Left colon (tissue), 2 donors: Measurements from ENCODE around the gene FHL3. TPM values are rescaled to one million over a fixed set of nuclear protein-coding genes. Genes with fewer than 3 reads are reported as not detected.
A peak's percentile ranks its signal among the peaks of the same experiment; 100 is the strongest.

ENCODE experiments used
- ATAC-seq: fragments of 200-7000 bp; cut with Tn5 transposase; one replicate; pipeline ENCODE4 v1.9.1; 2020; ENCODE audit warnings: mild to moderate bottlenecking, moderate library complexity
- DNase-seq, 2 donors: peaks; one replicate each; pipeline ENCODE4 v3.0.0-alpha.2; 2020
- intact Hi-C, 2 donors: fragments of 100-400 bp; cut with DNase I in 1 of 2; cut with micrococcal nuclease in 1 of 2; formaldehyde crosslinking; loops; one replicate each; pipeline versions ENCODE4 v1.11.2 to v1.14.0; 2022; cut with DNase I, micrococcal nuclease
- long read RNA-seq: library from polyadenylated mRNA; unstranded; transcript quantifications from one replicate; pipeline ENCODE4 v2.0.0, GENCODE V29; 2021
- total RNA-seq, 2 donors: library from RNA; stranded (reverse); fragmentation: NEBNext Ultra II Directional; extraction: Animal tissue kit (Norgen Biotek cat#: 25700); gene quantifications; one replicate each; pipeline ENCODE4 v1.2.1, GENCODE V29; 2021
- donor health status: DM: no; HTN: no; CAD: no.
- donor health status: DM: yes; HTN: yes; CAD: no.

FHL3 gene, protein sequence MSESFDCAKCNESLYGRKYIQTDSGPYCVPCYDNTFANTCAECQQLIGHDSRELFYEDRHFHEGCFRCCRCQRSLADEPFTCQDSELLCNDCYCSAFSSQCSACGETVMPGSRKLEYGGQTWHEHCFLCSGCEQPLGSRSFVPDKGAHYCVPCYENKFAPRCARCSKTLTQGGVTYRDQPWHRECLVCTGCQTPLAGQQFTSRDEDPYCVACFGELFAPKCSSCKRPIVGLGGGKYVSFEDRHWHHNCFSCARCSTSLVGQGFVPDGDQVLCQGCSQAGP
- total RNA-seq, result 1 to 10 TPM; 2.5 to 6.8 TPM
- long read RNA-seq, result 0 reads

DNA sequence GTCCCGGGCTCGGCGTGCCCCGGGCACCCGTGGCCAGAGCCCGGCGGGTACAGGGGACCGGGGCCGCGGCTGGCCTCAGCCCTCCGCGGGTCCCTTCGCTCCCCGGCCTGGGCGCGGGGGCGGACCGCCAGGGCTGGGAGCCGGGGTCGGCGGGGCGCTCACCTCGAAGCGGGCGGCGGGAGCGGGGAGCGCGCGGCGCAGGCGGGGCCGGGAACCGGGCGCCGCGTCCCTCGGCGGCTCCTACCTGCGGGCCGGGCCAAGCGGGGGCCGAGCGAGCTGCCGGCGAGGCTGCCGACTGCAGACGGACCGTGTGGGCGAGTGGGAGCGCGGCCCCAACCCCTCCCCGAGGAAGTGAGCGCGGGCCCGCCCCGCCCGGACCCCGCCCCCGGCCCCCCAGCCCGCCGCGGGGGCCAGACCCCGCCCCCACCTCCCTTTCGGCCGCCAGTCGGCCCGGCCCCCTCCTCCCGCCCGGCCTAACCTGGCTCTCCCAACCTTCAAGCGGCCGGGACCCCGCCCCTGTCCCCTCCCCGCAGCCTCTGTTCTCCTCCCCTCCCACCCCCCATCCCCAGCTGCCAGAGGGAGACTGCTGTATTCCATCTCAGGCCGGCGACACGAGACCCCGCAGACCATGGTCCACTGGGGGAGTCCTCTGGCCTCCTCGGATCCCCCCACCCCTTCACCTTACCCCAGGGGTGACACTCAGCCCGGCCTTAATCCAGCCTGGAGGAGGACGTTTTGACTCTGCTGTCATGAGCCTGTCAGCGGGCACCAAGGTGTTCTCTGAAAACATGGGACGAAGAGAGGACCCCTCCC, at the start of gene FHL3:
Gene FHL3 (minus strand): TSS at position 320 of the 813 bp plus-strand sequence. CDS start 6,102 bp downstream, outside the sequence.
- DNase-seq (peak; percentile 54 to 56), ATAC-seq (peak; percentile 59)
- intact Hi-C loops, result no loop called here

DNA sequence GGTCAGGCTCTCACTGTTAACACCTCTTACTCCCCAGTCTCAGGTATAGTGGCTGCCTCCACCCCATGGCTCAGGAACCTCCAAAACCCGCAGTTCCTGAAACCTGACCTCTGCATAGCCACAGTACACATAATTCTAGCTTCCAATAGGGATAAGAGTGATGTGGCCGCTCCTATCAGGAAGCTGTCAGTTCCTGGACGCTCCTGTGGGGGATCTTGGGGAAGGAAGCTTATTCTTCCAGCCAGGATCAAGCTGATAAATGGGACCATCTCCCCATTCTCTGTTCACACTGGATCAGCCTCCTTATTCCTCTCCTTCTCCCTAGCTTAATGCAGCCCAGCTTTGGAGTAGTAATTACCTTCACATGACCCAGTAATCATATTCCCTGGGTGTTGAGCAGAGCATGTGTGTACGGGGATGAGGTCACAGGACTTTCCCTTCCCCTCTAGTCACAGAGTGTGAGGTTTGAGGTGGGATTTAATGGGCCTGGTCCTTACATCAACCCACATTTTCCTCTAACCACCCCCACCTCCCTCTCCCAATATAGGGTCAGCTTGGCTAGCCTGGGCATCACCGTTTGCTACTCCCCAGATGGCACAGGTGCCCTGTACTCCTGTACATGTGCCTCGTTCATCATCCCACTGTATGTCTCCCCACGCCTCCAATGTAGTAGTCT, 48.2 kb upstream of the FHL3 start:
- no peak for DNase-seq
- no peak for ATAC-seq

DNA sequence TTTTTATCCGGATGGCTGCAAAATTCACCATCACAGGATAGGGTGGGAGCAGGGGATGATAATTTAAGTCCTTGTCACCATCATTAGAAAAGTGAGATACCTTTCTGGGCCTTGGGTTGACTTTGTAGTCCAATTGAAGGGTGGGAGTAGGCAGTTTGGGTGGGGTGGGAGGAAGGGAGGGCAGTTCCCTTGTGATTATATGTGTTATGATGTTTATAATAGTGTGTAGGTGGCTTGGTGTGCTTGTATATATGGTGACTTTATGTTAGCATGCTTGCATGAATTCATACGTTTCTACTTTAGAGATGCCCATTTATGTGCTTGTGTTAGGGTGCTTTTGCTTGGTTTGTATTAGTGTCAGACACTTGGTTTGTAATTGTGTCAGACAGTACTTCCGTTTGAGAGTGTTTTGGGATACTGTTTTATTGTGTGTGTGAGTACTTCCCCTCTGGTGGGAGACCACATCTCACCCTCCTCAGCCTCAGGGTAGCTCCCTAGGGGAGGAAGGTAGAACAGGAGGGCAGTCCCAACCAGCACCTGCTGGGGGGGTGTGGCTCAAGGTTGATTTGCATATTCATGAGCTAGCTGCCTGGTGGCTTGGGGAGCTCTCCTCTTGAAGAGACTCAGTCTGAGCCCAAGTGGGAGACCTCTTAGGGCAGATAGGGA, 47.6 kb upstream of the FHL3 start:
- DNase-seq, result no peak
- intact Hi-C loops, result no loop called here
- ATAC-seq, result peak; percentile 28

More for the DNA sequence above, 48.2 kb upstream of the FHL3 start:
- intact Hi-C loops, result no loop called here

DNA sequence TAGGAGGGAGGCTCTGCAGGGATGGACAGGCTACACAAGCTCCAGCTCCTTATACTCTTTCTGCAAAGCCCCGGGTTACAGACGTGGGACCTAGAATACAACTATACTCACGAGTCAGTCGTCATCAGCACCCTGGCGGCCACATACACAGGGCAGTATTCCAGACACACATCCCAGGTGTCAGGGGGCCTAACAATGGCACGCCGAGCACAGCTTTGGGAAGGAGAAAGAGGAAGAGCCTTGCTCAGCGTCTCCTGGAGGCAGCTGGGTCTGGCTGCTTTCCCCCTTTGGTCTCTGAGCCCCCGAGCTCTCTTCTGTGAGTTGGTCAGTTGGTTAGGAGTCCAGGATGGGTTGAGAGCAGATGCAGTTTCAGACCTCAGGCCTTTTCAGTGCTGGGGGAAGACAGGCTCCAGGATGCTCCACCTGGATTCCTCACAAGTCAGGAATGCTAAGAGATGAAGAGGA, 45.8 kb upstream of the FHL3 start:
- no peak for ATAC-seq
- intact Hi-C loops, result no loop called here
- no peak for DNase-seq

DNA sequence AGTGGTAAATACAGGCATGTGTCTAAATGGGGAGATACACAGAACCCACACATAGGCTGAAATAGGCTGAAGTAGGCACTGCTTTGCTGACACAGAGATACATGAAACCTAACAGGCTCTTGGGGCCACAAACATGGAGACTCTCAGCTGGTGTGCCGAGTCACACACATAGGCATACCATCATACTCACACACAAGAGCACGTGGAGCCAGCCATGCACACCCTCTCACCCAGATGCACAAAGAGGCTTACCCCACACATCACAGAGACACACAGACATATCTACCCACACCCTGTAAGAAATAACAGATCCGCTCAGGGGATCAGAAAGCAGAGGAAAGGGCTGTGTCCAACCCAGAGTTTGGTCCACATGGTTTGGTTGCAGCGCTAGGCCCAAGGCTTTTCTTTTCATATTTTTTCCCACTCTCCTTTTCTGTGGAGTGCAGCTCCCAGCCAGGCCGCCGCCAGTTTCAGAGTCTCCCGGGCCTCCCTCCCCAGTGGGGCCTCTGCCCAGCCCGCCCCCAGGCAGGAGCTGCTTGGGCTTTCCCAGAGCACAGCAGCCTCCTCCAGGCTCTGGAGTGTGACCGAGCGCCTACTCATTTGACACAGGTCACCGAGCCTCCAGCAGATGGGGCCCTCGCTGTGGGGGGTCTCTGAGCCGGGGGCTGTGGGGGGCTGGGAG, 45.2 kb upstream of the FHL3 start:
- ATAC-seq (no peak), DNase-seq (no peak)
- intact Hi-C loops, result no loop called here

DNA sequence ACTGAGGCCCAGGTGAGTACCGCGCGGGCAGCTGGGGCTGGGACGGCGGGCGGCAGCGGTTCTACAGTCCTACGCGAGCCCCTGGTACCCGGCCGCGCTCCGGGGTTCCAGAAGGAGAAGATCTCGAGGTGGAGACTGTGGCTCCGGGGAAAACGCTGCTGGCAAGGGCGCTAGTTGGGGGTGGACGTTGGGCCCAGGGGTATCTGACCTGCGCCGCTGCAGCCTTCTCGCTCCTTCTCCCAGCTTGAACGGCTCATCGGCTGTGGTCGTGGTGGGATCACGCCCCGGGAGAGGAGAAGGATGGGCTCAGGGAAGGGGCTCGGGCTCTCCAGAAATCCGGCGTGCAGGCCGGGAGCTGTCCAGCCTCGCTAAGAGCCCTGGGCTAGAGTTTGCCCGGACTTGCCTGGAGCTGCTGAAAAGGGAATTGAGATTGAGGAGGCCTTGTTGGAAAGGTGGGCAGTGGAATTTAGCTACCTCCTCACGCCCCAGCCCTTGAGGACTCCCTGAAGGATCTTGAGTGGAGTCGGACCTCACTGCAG, 42.4 kb upstream of the FHL3 start:
- DNase-seq (no peak), ATAC-seq (no peak)
- intact Hi-C loops, result no loop called here

DNA sequence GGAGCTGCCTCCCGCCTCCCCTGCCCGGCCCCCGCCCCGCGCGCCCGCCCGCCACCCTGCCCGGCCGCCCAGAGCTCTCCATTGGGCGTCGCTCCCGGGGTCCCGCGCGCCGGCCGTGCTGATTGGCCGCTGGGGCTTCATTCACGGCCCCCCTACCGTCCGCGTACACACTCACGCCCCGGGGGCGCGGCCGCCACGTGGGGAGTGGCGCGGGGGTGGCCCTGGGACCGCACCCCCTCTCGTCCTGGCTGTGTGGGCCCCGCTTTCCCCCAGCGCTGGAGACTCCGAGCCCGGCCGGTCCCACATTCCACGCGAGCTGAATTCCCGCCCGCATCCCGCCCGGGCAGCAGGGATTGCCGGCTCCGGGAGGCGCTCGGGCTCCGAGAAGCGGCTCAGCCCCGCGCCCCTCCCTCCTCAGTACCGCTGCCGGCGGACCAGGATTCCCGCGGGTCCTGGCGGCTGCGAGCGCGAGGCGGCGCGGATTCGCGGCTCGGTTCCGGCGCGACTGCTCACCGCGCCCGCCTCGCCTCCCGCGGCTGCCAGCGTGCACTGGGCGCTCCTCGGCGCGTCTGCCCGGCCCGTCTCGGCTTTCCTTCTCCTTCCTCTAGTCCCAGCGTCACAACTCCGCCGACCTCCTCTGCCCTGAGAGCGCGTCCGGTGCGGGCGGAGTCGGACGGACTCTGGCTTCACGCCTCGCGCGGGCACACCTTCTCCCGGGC, 41.7 kb upstream of the FHL3 start:
- ATAC-seq (peak; percentile 92), DNase-seq (peak; percentile 69 to 79)
- intact Hi-C loops, result no loop called here

DNA sequence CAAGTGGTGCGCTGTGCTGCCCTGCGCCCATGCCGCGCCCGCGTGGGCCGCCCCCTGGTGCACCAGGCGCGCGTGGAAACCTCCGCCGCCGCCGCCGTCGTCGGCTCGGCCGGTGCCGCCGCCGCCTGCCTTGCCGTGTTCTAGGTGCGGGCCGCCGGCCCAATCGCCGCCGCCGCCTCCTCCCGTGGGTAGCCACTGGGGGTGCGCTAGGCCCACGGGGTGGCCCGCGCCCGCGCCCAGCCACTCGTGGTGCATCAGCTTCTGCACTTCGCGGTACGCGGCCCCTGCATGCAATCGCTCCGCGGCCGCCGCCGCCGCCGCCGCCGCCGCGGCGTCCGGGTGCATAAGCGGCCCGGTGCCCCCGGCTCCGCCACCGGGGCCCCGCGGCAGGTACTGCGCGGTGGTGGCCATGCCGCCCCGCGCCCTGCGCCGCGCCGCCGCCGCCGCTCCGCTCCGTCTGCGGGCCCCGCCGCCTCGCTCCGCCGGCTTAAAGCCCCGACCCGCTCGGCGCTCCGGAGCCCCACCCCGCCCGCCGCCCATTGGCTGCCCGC, 41.1 kb upstream of the FHL3 start, which contains the start of gene POU3F1:
Gene POU3F1 (minus strand): TSS at position 461 of the 551 bp plus-strand sequence. CDS start 50 bp downstream, at position 411.
- ATAC-seq (no peak), DNase-seq (no peak)
- intact Hi-C loops, result no loop called here

DNA sequence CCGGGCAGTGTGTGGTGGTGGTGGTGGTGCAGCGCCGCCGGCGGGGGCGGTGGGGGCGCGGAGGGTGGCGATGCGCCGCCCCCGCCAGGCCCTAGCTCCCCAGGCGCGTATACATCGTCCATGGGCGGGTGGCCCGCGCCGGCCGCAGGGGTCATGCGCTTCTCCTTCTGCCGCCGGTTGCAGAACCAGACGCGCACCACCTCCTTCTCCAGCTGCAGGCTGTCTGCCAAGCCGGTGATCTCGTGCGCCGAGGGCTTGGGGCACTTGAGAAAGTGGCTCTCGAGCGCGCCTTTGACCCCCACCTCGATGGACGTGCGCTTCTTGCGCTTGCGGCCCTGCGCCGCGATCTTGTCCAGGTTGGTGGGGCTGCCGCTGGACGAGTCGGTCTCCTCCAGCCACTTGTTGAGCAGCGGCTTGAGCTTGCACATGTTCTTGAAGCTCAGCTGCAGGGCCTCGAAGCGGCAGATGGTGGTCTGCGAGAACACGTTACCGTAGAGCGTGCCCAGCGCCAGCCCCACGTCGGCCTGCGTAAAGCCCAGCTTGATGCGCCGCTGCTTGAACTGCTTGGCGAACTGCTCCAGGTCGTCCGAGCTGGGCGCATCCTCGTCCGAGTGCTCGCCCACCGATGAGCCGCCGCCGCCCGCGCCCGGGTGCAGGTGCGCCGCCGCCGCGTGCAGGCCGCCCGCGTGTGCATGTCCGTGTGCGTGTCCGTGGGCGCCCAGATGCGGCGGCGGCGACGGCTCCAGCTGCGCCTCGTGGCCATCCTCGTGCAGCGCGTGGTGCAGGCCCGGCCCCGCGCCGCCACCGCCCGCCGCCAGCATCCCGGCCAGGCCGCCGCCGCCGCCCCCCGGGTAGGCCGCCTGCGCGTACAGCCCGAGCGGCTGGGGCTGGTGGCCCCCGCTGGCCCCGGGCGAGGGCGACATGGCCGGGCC, 40.4 kb upstream of the FHL3 start:
- intact Hi-C loops, result no loop called here
- ATAC-seq, result no peak
- no peak for DNase-seq

DNA sequence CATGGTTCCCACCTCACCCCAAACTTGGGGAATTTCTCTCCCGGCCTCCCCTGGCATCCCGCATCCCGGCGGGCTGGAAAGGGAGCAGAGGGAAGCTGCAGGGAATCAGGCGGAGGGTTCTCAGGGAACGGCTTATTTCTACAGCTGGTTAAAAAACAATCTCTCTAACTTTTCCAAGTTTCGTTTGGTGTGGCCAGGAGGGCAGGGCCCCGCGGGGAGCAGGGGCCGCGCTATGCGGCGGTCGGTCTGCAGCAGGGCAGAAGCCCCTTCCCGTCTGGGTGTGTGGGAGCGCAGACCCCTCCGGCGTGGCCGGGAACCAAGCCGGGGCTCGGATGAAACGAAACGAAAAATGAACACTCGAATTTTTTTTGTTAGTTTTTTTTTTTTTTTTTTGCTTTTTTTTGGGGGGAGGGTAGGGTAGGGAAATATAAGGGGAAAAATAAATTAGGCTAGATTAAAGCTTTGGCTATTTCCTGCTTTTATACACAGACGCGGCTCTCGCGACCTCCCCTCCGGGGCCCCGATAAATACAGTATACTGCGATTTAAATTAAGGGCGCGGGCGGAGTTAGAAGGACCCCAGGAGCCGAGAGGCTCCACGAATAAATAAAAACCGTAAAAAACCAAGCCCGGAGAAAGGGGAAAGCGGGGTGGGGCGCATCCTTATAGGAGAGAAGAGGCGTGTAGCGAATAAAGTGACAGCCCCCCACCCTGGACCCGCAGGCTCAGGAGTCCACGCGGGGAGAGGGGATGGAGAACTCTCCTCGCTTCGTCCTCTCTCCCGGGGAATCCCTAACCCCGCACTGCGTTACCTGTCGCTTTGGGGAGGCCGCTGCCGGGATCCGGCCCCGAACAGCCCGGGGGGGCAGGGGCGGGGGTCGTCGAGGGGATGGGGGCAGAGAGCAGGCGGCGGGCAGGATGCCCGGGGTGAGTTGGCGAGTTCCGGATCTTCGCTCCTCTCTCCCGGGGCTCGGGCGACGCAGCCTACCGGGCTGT, 39.2 kb upstream of the FHL3 start:
- ATAC-seq (no peak), DNase-seq (no peak)
- intact Hi-C loops, result no loop called here

DNA sequence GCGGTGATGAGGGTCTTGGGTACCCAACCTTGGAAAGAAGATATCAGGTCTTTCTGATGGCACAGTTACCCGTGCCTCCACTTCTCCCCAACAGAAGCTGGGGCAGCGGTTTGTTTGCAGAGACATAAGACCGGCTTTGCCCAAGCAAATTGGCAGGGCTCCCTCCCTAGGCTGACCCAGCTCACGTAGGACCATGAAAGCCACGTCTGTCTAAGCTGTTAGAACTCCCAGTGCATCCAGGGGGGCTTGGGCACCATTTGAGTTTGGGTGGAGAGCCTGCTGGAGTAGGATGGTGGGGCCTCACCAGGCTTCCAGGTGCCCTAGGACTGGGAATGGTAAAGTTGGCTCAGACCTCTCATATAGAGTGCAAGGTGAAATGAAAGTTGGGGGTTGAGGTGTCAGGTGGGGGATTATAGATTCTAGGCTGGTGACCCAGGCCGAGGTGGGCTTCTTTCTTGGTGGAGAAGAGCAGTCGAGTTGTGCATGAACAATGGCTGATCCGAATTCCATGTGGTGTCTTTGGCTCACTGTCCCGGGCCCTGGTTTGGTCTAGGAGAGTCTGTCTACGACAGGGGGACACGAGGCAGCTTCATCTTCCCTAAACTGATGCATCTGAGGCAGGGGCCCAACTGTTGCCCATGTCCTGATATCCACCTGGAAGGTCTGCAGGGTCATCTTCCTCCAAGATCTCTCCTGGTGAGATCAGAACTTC, 37.9 kb upstream of the FHL3 start:
- no peak for DNase-seq
- ATAC-seq, result no peak
- intact Hi-C loops, result no loop called here

DNA sequence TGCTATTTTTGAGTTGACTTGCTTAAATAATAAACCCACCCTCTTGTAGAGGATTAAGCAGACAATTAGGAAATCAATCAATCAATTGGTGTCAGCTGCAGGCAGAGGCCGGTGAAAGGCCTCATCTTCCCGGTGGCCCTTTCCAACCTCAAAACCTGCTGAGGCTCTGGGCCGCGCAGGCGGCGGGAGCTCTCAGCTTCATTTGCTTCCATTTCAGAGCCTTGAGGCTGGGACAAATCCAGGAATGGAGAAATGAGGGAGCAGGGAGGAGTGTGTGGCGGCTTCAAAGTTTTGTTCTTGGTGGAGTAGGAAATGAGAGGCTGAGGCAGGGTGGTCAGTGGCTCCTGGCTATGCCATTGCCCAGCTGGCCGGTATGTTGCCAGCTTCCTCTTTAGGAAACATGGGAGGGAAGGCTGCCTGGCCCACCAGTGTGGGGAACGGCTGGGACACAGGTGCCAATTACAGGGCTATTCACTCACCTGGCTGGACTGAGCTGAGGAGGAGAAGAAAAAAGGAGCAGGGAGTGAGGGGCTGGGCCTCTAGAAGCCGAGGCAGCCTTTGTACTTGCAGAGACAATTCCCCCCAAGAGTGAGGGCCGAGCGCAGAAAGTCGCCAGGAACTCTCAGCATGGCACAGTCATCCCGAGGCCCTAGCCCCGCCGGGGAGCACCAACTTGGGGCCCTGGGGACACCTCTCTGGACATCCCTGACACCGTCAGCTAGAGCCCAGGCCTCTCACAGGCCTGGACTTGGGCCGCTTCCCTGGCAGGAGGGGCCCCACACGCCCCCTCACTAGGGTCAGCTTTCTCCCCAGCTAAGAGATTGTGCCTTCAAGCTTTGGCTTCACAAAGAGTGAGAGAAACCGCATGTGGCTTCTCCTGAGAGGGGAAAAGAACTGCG, 36.9 kb upstream of the FHL3 start:
- intact Hi-C loops, result no loop called here
- ATAC-seq (no peak), DNase-seq (no peak)

DNA sequence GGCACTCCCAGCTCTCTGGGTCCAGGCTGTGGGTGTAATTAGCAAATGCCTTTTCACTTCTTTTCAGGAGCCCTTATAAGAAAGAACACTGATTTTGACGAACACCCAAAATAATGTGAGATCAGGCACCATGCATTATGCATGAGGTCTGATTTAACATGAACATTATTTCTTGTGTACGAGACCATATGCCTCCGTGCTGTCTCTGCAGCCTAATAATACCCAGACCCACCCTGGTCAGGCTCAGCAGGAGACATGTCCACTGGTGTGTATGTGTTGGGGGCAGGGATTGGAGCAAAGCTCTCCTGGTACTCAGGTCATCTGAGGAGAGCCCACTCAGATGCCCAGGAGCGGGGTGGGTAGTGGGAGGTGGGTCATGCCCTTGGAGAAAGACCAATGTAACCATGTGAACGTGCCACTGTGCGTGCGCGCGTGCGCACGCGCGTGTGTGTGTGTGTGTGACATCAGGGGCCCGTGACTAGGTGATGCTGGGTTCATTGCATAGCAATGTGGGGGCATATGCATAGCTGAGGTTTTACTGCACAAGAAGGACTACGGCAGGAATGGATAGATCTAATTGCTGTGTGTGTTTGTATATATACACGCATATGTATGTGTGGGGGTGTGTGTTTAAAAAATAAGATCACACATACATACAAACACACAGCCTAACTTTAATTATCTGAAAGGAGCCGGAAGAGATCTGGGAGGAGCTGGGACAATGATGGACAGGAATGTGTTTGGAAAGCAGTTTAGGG, 34.2 kb upstream of the FHL3 start:
- no peak for ATAC-seq
- intact Hi-C loops, result no loop called here
- DNase-seq, result no peak
